Stimulated activated naive CD4-positive, alpha-beta T cell (primary cell): Measurements from ENCODE around the gene IFIT3.
"Not testable (repeated sequence)": the region's sequence is repeated elsewhere in the genome, so short reads cannot be mapped to it uniquely, and the experiment has no call there.

ENCODE experiments used
- DNase-seq, 6 experiments: peaks; one replicate each; lab custom pipeline; 2025; lab: John Stamatoyannopoulos, UW

Gene IFIT3

DNA sequence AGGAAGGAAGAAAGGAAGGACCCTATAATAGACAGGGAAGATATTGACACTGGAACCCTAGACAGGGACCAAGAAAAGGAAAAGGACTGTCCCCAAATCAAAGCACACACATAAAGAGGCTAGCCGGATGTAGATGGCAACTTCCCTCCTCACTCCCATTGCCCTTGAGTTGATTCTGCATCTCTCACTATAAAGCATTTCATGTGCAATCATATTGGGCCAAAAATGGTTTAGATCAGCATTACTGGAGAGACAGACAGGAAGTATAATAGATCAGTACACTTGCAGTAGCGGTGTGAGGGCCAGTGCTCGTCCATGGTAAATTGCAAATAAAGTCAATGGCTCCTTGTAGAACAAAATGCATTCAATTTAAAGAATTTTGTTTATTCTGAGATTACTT is 8.4 kb downstream of the IFIT3 start:
- DNase-seq: no peak

DNA sequence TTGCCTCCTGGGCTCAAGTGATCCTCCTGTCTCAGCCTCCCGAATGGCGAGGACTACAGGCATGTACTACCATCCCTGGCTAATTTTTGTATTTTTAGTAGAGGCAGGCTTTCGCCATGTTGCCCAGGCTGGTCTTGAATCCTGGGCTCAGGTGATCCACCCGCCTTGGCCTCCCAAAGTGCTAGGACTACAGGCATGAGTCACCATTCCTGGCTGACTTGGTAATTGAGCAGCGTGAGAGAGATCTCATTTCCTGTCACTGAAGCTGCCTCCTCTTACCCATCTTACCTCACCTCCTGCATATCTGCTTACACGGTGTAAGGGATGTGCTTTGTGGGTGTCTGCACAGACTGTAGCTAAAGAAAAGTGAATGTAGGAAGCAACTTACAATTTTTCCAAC is 9.7 kb downstream of the IFIT3 start:
- peak in 2 of 6 experiments; percentile 3 to 4 for DNase-seq

DNA sequence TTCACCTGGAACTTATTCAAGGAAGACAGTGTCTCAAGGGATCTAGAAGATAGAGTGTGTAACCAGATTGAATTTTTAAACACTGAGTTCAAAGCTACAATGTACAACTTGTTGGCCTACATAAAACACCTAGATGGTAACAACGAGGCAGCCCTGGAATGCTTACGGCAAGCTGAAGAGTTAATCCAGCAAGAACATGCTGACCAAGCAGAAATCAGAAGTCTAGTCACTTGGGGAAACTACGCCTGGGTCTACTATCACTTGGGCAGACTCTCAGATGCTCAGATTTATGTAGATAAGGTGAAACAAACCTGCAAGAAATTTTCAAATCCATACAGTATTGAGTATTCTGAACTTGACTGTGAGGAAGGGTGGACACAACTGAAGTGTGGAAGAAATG is 10.9 kb downstream of the IFIT3 start:
- DNase-seq: no peak

DNA sequence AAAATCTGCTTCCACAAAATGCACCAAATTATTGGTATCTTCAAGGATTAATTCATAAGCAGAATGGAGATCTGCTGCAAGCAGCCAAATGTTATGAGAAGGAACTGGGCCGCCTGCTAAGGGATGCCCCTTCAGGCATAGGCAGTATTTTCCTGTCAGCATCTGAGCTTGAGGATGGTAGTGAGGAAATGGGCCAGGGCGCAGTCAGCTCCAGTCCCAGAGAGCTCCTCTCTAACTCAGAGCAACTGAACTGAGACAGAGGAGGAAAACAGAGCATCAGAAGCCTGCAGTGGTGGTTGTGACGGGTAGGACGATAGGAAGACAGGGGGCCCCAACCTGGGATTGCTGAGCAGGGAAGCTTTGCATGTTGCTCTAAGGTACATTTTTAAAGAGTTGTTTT is 12.1 kb downstream of the IFIT3 start:
- DNase-seq: no peak

DNA sequence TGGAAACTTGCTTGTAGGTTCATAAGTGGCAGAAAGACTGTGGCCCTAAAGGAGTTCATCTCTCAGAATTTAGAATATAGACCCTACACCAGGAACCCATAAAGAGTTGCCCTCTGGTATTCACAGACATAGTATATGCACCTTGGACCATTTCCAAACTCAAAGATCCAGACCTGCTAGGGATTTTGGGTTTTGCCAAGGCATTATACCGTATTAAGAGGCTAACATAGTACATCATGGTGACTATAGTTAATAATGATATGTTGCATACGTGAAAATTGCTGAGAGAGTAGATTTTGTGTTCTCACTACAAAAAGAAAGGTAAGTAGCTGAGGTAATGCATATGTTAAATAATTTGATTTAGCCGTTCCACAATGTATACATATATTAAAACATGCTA is 13.9 kb downstream of the IFIT3 start:
- DNase-seq: no peak

DNA sequence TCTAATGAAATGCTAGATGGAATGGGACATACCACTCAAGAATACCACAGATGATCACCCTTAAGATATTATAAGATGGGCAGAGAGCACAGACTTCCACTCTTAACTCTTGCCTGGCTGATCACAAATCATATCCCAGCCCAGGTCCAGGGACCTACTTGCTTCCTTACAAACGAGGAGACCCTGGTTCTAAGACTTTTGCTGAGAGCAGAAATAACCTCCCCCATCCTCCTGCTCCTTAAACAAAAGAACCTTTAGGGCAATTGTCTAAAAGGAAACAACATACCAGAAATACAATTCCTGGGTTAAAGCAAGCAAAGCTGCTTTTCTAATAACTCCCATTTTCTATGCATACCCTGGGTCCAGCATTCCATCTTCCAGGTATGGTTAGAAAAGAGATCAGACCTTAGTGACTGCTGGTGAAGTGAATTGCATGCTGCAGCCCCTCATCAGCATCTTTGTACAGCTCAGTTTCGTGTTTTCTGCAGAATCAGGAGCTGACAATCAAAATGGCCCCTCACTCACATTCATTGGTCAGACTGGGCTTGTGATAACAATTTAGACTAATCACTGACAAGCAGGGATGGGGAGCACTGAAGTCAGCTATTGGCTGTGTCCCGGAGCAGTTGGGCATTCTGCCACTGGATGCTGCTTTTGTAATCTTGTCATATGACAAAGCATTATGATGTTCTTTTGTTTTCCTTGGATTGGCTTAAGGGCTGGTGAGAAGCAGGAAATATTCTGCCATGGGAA is 14.6 kb downstream of the IFIT3 start:
- no peak for DNase-seq

DNA sequence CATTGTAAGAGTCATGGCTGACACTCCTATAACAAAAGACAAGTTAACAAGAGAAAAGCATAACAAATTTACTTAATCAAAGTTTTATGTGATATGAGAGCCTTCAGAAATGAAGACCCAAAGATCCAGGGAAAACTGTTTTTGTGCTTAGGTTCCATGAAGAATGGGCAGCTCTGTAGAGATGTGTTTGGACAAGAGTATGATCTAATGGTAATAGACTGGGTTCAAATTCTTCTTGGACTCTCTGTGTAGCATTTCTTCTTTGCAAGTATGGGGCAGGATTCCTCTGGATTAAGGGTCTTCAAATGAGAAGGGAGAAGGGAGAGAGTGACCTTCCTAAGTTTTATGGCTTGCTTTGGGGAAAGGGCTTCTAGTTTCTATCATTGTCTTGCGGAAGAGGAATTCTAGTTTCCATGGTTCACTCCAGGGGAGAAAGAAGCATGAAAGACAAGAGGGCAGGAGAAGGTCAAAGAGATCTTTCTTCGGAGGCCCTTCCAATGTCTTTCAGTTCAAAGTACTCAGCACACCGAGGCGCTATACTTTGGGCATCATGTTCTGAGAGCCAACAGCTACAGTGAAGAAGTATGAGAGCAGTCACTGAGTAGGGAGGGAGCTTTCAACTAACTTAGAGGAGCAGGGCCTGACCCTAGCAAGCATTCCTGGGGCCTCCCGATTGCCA is 15.4 kb downstream of the IFIT3 start:
- no peak for DNase-seq

DNA sequence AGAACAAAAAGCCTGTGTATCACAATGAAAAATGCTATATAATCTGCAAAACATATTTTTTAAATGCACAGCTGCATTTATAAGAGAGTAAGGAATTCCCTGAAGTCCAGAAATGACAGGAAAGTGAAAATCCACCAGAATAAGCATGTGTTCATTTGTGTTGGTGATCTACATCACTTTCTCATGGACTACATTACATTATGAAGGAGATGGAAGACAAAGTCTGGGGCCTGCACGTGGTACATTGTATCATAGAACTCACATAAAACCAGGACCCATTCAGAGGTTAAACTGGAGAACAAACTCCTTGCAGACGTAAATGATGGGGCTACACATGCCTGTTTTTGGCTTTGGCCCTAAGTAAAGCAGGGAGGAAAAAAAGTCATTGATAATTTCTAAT is 16.4 kb downstream of the IFIT3 start:
- no peak for DNase-seq

DNA sequence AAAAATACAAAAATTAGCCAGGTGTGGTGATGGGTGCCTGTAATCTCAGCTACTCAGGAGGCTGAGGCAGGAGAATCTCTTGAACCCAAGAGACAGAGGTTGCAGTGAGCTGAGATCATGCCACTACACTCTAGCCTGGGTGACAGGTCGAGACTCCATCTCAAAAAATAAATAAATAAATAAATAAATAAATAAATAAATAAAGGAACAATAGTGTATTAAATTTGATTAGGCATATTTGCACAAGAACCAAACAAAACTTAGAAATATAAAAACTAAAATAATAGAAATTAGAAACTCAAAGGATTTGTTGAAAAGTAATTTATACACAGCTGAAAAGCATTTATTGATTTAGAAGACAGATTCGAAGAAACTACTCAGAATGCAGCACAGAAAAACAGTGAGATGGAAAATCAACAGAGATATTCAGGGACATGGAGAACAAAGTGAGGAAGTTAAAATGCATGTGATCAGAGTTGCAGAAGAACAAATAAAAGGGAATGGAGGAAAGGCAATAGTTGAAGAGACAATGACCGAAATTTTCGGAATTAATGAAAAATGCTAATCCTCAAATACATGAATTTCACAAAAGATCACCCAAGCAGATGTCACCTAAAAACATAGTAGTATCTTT is 17.7 kb downstream of the IFIT3 start:
- no peak for DNase-seq

DNA sequence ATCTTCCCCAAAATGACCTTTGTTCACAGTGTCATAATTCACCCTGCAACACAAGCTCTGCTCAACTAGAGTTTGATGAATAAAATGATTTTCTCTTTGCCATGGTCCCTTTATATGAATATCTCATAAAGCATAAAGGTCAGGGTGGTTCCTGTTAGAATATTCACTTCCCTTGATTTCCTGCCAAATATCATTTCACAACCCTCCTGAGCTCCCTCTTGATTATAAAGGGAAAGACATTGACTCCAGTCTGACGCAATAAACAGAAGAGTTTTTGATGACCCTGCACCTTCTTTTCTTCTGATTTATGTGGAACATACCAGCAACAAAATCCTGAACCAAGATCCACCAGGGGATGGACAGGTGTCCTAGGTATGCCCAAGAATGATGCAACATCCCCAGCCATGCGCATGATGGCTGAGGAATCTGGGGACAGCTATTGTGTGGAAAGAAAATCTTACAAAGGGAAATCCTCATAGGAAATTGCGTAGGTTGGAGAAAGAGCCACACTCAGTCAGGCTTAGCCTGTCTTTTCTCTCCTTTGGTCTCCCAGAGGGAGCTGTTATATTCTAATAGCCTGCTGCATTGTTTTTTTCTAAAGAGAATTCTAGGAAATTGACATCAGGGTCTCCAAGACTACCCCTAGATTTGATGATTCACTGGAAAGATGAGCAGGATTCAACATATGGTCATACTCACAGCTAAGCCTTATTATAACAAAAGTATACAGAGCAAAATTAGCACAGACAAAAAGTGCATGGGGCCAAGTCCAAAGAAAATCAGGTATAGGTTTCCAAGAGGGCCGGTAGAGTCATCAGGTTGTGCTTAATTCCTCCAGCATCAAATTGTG is 18.8 kb downstream of the IFIT3 start:
- no peak for DNase-seq

DNA sequence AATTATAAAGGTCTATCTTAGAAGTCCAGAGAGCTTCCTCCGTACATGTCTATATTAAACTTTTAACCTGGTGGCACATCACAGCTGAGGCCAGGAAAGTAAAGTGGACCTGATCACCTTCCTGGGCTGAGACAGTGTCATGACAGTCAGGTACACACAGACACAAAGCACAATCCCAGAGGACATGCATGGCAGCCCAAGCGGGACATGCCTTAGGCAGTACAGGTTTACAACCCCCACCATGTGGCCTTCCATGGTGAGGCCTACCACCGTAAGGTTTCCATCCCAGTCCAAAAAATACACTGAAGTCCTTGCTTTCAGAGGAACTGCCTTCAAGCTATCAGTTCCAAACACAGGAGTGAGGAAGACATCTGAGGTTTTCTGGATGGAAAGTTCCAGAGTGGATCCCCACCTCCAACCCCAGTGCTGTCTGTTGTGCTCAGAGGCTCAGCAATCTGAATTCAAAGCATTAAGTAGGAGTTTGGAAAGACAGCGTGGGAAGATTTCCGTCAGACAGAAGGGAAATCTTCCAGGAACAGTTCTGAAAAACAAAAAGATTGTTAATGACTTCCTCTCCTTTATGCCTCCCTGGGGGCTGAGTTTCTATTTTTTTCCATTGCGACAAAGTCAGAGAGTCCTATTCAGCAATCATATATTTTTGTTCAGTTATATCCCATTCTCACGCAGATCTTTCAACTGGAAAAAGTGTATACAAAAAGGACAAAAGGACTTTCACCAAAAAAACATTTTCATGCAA is 20.1 kb downstream of the IFIT3 start:
- DNase-seq: no peak

DNA sequence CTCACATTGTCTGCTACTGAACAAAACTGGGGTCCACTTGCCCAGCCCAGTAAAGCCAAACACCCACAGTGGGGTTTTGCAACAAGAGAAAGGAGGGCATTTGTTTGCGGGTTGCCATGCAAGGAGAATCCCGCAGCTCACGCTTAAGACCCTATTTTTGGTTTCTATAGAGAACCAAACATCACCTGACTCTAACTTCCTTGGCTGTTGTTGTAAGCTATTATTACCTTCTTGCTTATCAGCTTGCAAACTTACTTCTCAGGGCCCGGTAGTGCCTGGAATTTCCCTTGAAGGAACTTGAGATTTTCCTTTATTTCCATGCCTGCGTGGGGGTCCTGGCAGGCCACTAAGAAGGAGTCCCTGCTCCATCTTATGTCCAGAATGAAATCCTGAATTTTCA is 20.7 kb downstream of the IFIT3 start:
- no peak for DNase-seq

DNA sequence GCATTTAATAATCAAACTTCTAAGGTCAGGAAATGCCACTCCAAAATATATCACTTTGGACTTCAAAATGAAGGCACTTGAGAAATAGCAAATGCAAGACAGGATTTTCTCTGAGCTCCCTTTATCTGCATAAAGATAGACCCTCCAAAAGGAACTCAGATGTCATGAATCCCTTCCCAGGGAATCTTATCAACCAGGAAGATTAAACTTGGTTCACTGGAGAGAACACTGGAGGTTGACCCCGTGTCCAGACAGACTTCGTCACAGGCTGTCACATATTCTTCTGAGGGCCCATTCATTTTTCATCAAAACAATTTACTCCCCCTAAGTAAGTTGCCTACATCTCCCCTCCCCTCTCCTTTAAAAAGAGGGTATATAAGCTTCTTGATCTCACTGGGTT is 21.2 kb downstream of the IFIT3 start:
- no peak for DNase-seq

DNA sequence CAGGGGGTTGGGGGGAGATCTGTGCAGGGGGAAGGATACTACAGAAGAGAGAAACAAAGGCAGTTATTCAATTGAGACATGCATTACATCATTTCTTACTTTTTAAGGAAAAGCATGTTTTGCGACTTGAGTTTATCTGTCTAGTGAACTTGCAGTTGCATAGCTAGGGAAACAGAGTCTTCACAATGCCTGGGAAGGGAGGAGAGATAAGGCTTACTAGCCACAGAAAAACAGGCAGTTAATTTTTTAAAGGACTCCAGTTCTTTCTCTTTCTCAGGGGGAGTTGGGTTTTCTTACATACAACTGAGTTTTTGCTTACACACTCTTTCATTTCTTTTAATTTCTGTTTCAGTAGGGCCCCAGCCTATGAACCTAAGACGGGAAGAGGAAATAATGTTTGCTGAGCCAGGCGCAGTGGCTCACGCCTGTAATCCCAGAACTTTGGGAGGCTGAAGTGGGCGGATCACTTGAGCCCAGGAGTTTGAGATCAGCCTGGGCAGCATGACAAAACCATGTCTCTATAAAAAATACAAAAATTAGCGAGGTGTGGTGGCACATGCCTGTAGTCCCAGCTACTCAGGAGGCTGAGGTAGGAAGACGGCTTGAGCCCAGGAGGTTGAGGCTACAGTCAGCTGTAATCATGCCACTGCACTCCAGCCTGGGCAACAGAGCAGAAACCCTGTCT is 23.0 kb downstream of the IFIT3 start:
- DNase-seq: not testable (repeated sequence)

DNA sequence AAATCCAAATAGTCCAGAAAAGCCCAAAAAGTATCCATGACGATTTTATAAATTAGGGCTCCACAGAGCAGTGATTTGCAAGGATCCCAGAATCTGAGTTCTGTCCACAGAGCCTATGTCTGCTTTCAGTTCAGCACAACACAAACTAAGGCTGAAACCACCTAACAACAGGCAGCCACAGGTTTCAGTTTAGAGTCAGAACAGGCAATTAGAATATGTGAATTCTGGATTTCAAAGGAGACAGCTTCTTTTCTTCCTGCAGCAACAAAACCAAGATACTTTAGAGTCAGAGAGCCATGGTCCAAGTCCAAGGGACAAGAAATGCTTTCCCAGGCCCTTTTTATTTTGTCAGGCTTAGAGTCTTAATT is 23.6 kb downstream of the IFIT3 start:
- DNase-seq: no peak

DNA sequence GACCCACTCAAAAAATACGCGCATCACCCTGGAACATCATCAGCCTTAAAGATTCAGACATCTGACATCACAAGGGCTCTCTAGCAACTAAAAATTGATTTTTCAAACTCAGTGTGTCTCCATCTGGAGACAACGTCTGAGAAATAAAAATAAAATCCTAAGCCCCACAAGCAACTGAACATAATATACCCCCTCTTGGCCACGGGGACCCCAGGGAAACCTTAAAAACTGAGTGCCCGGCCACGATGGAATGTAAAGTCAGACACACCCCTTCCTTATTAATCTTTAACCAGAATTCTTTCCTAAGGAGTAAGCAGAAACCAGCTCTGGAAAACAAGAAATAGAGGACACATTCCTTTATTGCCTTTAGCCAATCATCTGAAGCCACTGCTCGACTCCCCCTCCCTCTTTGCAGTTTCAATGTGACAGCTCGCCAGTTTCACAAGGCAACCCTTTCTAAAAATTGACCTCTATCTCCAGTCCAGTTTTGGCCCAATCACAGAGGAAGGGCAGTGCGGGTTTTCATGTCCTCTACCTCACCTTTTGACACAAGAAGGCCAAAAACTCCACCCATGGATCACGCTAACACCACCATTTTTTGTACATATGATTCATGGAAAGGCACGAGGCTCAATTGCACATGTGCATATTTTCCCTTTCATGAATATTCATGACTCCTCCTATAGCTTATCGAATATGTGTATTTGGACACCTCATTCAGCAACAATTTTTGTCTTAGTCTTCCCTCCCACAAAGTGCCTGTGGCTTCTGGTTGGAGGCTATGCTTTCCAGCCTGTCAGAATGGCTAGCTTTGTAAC is 24.2 kb downstream of the IFIT3 start:
- no peak for DNase-seq

DNA sequence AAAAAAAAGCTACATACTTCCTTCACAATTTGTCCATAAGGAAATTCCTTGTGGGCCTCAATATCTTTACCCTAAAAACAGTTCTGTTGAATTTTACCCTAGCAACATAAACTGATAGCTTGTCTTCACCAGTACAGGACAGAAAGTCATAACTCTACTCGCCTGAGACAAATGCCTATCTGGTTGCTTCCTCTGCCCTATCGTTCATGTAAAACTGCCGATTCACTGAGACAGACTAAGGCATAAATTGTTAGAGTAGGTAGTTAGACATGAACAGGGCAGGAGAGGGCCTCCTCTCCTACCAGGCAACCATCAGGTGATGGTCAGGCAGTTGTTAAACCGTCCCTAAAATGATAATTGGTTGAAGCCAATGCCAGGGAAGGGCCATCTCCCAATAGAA is 25.0 kb downstream of the IFIT3 start:
- DNase-seq: no peak

DNA sequence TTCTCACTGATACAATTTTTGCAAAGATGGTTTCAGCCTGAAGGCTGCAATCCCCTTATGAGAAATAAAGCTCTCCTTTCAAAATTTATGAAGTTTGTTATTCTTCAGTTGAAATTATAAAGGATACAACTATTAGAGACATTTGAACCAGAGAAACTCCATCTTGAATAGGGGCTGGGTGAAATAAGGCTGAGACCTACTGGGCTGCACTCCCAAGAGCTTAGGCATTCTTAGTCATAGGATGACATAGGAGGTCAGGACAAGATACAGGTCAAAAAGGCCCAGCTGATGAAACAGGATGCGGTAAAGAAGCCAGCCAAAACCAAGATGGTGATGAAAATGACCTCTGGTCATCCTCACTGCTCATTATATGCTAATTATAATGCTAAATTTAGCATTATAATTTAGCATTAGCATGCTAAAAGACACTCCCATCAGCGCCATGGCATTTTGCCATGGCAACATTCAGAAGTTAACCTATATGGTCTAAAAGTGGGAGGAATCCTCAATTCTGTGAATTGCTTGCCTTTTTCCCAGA is 27.7 kb downstream of the IFIT3 start:
- no peak for DNase-seq

DNA sequence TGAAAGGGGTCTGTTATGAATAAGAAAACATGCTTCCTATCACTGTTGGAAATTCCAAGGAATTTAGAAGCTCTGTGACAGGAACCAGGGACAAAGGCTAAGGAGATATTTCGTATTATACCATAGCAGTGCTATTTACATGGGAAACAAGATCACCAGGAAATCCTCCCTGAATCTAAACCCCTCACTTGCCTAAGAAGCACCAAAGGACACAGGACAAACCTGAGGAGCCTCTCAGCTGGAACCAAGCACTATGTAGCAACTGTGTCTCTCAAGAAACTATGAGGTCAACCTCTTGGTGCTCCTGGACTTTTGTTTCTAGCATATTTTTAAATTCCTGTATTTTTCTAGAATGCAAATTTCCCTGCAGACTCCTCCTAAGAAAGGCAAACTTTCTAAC is 29.3 kb downstream of the IFIT3 start:
- DNase-seq: no peak

DNA sequence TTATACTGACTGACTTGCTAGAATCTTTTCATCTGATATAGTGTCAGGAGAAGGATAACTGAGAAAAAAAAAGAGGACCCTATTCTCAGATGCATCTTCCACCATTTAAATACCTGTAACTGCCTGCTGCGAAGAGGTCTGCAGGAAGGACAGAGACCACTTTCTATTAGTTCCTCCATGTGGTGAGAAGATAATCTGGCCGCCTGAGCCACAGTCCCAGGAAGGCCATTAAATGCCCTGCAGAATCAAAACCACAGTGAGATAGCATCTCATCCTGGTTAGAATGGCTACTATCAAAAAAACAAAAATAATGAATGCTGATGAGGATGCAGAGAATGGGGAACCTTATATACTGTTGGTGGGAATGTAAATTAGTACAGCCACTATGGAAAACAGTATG is 30.2 kb downstream of the IFIT3 start:
- no peak for DNase-seq
